ENCODE results near the gene ABAT.

ABAT gene

GRCh38 chr16:8717892-8718415 lies 43.5 kb downstream of the ABAT start:
- DNase-seq (ENCODE audit: low read depth): no peak

- DNase-seq (ENCODE audit: low read depth): no peak
These were observed 44.6 kb downstream of the ABAT start for GRCh38 chr16:8718851-8719680.

GRCh38 chr16:8720080-8720966 lies 45.9 kb downstream of the ABAT start:
- DNase-seq (ENCODE audit: low read depth): no peak

- DNase-seq (ENCODE audit: low read depth): no peak
These were observed 46.5 kb downstream of the ABAT start for GRCh38 chr16:8720967-8721308.

GRCh38 chr16:8721336-8722024 lies 47.1 kb downstream of the ABAT start:
- DNase-seq (ENCODE audit: low read depth): no peak

GRCh38 chr16:8722025-8722348 lies 47.6 kb downstream of the ABAT start:
- no peak for DNase-seq (ENCODE audit: low read depth)

GRCh38 chr16:8725513-8726178 lies 51.2 kb downstream of the ABAT start:
- no peak for DNase-seq (ENCODE audit: low read depth)

- DNase-seq (ENCODE audit: low read depth): no peak
These were observed 52.9 kb downstream of the ABAT start for GRCh38 chr16:8727131-8727806.

GRCh38 chr16:8727857-8728618 lies 53.6 kb downstream of the ABAT start:
- DNase-seq (ENCODE audit: low read depth): no peak

GRCh38 chr16:8729779-8730334 lies 55.4 kb downstream of the ABAT start:
- no peak for DNase-seq (ENCODE audit: low read depth)

- no peak for DNase-seq (ENCODE audit: low read depth)
These were observed 56.0 kb downstream of the ABAT start for GRCh38 chr16:8730335-8730915.

GRCh38 chr16:8733849-8734540 lies 59.6 kb downstream of the ABAT start:
- DNase-seq (ENCODE audit: low read depth): no peak

GRCh38 chr16:8735574-8735973 lies 61.2 kb downstream of the ABAT start:
- DNase-seq (ENCODE audit: low read depth): no peak

- no peak for DNase-seq (ENCODE audit: low read depth)
These were observed 61.8 kb downstream of the ABAT start for GRCh38 chr16:8736123-8736668.

- no peak for DNase-seq (ENCODE audit: low read depth)
These were observed 64.7 kb downstream of the ABAT start for GRCh38 chr16:8739151-8739550.

- DNase-seq (ENCODE audit: low read depth): no peak
These were observed 65.7 kb downstream of the ABAT start for GRCh38 chr16:8739989-8740704.

GRCh38 chr16:8740775-8741355 lies 66.4 kb downstream of the ABAT start:
- no peak for DNase-seq (ENCODE audit: low read depth)

- no peak for DNase-seq (ENCODE audit: low read depth)
These were observed 67.2 kb downstream of the ABAT start for GRCh38 chr16:8741636-8742035.
